Progenitor cell of endocrine pancreas (in vitro differentiated cells): ENCODE data around the gene LAYN. TPM values are rescaled to one million over a fixed set of nuclear protein-coding genes. Genes with fewer than 3 reads are reported as not detected.

Source experiments
- DNase-seq: peaks from one replicate; pipeline ENCODE4 v3.0.0; 2021; ENCODE audit warnings: low spot score; ENCODE audit not compliant: unreplicated experiment
- H3K27ac Mint-ChIP-seq: 2 replicates; pipeline ENCODE4 v1.8.0; 2021; ENCODE audit warnings: mild to moderate bottlenecking, moderate library complexity, mixed read lengths
- H3K27me3 Mint-ChIP-seq: 2 replicates; pipeline ENCODE4 v1.8.0; 2021; ENCODE audit warnings: mixed read lengths
- H3K36me3 Mint-ChIP-seq: 2 replicates; pipeline ENCODE4 v1.8.0; 2022; ENCODE audit warnings: mixed read lengths; ENCODE audit not compliant: insufficient read depth
- H3K4me1 Mint-ChIP-seq: 2 replicates; pipeline ENCODE4 v1.8.0; 2021; ENCODE audit warnings: low read depth, mixed read lengths
- H3K4me3 Mint-ChIP-seq: 2 replicates; pipeline ENCODE4 v1.8.0; 2021; ENCODE audit warnings: low read depth, mild to moderate bottlenecking, moderate library complexity, mixed read lengths
- H3K9me3 Mint-ChIP-seq: 2 replicates; pipeline ENCODE4 v1.8.0; 2021; ENCODE audit warnings: low read depth, mixed read lengths
- total RNA-seq: library from RNA; stranded (reverse); gene quantifications from 2 replicates; pipeline ENCODE4 v1.2.1, GENCODE V29; 2021
- TF ChIP-seq, protein P1 (sequence below): fragments of 200-600 bp; sonication (generic); IDR thresholded peaks from one replicate; pipeline ENCODE4 v1.5.0; 2021; ENCODE audit warnings: antibody characterized with exemption, mild to moderate bottlenecking; ENCODE audit not compliant: unreplicated experiment

Gene LAYN
- total RNA-seq, 1 donor from 2014 or later, result 4.5 TPM

DNA sequence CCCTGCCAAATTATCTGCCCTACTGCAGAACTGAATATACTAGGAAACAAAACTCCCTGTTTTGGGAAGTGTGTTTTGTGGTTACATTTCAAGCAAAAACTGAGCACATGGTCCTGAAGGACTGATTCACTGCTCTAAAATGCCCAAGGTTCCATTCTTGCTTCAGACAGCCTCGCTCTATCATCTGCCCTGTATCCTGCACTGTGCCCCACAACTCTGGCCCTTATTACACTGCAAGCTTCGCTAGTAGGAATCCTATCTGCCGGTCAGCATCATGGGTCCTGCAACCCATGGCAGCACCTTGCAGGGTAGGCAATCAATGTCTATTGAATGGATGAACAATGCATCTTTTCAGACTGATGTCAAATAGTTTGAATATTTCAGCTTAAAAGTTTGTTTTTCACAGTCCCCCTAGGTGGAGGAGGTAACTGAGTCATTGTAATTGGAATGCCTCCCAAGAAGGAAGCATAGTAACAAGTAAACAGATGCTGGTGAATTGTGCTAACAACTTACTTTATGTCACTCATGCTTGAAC is 21.3 kb downstream of the LAYN start:
- Mint-ChIP-seq H3K27ac (peak overlapping the region; percentile 0), H3K4me3 (no peak overlapping the region), H3K4me1 (peaks cover 22% of the 10 kb centered on the region), H3K27me3 (no peaks in the 10 kb centered on the region), H3K36me3 (peaks cover 1% of the 10 kb centered on the region), H3K9me3 (no peaks in the 10 kb centered on the region)
- DNase-seq, result no peak
- TF ChIP-seq, protein P1, sequence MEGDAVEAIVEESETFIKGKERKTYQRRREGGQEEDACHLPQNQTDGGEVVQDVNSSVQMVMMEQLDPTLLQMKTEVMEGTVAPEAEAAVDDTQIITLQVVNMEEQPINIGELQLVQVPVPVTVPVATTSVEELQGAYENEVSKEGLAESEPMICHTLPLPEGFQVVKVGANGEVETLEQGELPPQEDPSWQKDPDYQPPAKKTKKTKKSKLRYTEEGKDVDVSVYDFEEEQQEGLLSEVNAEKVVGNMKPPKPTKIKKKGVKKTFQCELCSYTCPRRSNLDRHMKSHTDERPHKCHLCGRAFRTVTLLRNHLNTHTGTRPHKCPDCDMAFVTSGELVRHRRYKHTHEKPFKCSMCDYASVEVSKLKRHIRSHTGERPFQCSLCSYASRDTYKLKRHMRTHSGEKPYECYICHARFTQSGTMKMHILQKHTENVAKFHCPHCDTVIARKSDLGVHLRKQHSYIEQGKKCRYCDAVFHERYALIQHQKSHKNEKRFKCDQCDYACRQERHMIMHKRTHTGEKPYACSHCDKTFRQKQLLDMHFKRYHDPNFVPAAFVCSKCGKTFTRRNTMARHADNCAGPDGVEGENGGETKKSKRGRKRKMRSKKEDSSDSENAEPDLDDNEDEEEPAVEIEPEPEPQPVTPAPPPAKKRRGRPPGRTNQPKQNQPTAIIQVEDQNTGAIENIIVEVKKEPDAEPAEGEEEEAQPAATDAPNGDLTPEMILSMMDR, result no peak

DNA sequence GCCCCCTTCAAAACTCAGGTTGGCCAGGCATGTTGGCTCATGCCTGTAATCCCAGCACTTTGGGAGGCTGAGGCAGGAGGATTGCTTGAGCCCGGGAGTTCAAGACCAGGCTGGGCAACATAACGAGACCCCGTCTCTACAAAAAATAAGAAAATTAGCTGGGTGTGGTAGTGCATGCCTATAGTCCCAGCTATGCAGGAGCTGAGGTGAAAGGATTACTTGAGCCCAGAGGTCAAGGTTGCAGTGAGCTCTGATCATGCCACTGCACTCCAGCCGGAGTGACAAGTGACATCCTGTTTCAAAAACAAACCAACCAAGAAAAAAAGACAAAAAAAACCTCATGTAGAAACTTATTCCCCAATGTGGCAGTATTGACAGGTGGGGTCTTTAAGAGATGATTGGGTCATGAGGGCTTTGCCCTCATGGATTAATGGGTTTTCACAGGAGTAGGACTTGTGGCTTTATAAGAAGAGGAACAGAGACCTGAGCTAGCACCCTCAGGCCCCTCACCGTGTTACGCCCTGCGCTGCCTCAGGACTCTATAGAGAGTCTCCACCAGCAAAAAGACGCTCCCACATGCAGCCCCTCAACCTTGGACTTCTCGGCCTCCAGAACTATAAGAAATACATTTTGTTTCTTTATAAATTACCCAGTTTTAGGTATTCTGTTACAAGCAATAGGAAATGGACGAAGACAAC is 22.3 kb downstream of the LAYN start:
- Mint-ChIP-seq H3K4me1 (peaks cover 22% of the 10 kb centered on the region), H3K27me3 (no peaks in the 10 kb centered on the region), H3K4me3 (no peak overlapping the region), H3K36me3 (no peaks in the 10 kb centered on the region), H3K9me3 (no peaks in the 10 kb centered on the region), H3K27ac (peak overlapping the region; percentile 59)
- DNase-seq, result no peak
- TF ChIP-seq, protein P1, result no peak

DNA sequence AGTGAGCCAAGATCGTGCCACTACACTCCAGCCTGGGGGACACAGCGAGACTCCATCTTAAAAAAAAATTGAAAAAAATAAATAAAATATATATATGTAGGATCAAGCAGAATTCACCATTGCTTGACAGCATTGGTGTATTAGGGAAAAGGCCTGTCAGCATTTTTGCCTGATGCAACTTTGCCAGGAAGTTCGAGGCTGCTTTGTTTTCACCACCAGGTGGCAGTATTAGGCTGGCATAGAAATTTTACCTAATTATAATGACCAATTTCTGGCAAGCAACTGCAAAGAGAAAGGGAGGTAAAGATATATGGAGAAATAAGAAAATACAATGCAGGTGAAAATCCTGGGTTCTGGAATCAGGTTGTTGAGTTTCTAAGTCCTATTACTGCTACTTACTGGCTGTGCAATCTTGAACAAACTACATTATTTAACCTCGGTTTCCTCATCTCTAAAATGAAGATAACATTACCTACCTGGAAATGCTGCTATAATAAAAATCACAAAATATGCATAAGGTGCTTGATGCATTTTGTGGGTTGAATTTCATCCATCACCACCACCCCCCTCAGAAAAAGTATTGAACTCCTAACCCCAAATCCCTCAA is 24.7 kb downstream of the LAYN start:
- H3K4me1 Mint-ChIP-seq, result peaks cover 28% of the 10 kb centered on the region
- H3K27ac Mint-ChIP-seq, result no peak overlapping the region

DNA sequence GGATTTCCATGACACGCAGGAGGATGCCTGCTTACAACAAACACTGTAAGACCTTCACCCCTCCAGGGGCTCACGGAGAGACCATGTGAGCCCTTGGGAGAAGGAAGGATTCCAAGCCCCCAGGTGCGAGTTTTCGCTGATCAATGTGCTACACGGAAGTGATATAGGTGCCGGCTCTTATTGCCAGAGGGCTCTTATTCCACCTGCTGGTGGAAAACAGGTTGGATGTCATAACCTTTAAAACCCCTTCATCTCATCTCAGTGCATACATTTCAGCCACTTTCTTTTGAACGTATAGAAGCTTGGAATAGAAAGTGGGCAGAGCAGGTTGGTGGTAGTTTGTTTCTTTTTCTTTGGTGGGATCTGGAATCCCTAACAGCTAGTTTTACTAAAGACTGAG is 25.8 kb downstream of the LAYN start:
- no peaks in the 10 kb centered on the region for H3K9me3 Mint-ChIP-seq
- DNase-seq, result no peak

More for the DNA sequence above, 24.7 kb downstream of the LAYN start:
- DNase-seq, result peak; percentile 41
- Mint-ChIP-seq H3K36me3 (no peaks in the 10 kb centered on the region), H3K9me3 (no peaks in the 10 kb centered on the region), H3K4me3 (no peak overlapping the region), H3K27me3 (no peaks in the 10 kb centered on the region)
- TF ChIP-seq, protein P1, result peak; percentile 95

DNA sequence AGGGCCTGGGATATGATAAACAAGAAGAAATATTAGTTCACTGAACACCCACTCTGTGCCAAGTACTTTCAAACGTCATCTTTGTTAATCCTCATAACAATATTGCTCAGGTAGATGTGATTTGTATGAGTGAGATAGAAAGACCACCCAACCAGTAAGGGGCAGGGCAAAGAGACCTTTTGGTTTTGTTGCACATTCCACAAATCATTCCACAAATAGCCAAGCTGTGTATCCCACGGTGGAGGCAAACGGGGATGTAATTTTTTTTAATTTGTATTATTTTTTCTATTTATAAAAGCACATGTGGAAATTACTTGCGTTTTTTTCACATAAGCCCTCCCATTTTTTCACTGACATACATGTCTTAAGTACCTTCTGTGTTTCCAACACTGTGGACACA is 29.0 kb downstream of the LAYN start:
- H3K27ac Mint-ChIP-seq, result no peak overlapping the region
- H3K36me3 Mint-ChIP-seq, result no peaks in the 10 kb centered on the region
- TF ChIP-seq, protein P1, result no peak
- H3K9me3 Mint-ChIP-seq, result no peaks in the 10 kb centered on the region
- H3K4me3 Mint-ChIP-seq, result no peak overlapping the region
- H3K4me1 Mint-ChIP-seq, result peaks cover 24% of the 10 kb centered on the region
- no peaks in the 10 kb centered on the region for H3K27me3 Mint-ChIP-seq
- DNase-seq, result no peak

More for the DNA sequence above, 25.8 kb downstream of the LAYN start:
- Mint-ChIP-seq H3K4me3 (no peak overlapping the region), H3K27ac (no peak overlapping the region), H3K27me3 (no peaks in the 10 kb centered on the region), H3K36me3 (no peaks in the 10 kb centered on the region), H3K4me1 (peaks cover 32% of the 10 kb centered on the region)
- TF ChIP-seq, protein P1, result no peak
